Colonic mucosa (tissue), 4 donors: ENCODE data around the gene ADAP1. TPM values are rescaled to one million over a fixed set of nuclear protein-coding genes. Genes with fewer than 3 reads are reported as not detected.

Source experiments
- DNase-seq: peaks from one replicate; pipeline ENCODE4 v3.0.0-alpha.2; 2020
- H3K27ac ChIP-seq: fragments of 200-600 bp; one replicate; pipeline ENCODE4 v1.8.0; 2021
- H3K27me3 ChIP-seq: fragments of 200-600 bp; one replicate; pipeline ENCODE4 v1.8.0; 2021
- H3K36me3 ChIP-seq: fragments of 200-600 bp; one replicate; pipeline ENCODE4 v1.8.0; 2021
- H3K4me1 ChIP-seq: fragments of 200-600 bp; one replicate; pipeline ENCODE4 v1.8.0; 2021; ENCODE audit warnings: mild to moderate bottlenecking
- H3K4me3 ChIP-seq: fragments of 200-600 bp; one replicate; pipeline ENCODE4 v1.8.0; 2021
- H3K9ac ChIP-seq, 2 donors: one replicate each; pipeline ENCODE4 v1.7.0; 2013; ENCODE audit warnings: control low read depth in 2 of 2, low read depth in 2 of 2, low read length in 2 of 2
- H3K9me3 ChIP-seq: fragments of 200-600 bp; one replicate; pipeline ENCODE4 v1.8.0; 2021
- intact Hi-C: fragments of 100-400 bp; cut with DNase I; formaldehyde crosslinking; loops from one replicate; pipeline ENCODE4 v1.14.1; 2022
- total RNA-seq, 2 donors: library from RNA; stranded (reverse); fragmentation: NEBNext Ultra II Directional in 1 of 2; extraction: Animal tissue kit (Norgen Biotek cat#: 25700) in 1 of 2; gene quantifications; one replicate each; pipeline ENCODE4 v1.2.1, GENCODE V29; 2021
- TF ChIP-seq, protein P1 (sequence below): fragments of 200-600 bp; IDR thresholded peaks from one replicate; pipeline ENCODE4 v1.8.0; 2022; ENCODE audit warnings: antibody characterized with exemption, mild to moderate bottlenecking
- donor health status: healthy.
- donor health status: DM: no; HTN: no; CAD: no.
- donor health status: DM: no; HTN: no; CAD: no.

Gene ADAP1
- total RNA-seq, 2 donors from 2014 or later, result 107 to 201 TPM

DNA sequence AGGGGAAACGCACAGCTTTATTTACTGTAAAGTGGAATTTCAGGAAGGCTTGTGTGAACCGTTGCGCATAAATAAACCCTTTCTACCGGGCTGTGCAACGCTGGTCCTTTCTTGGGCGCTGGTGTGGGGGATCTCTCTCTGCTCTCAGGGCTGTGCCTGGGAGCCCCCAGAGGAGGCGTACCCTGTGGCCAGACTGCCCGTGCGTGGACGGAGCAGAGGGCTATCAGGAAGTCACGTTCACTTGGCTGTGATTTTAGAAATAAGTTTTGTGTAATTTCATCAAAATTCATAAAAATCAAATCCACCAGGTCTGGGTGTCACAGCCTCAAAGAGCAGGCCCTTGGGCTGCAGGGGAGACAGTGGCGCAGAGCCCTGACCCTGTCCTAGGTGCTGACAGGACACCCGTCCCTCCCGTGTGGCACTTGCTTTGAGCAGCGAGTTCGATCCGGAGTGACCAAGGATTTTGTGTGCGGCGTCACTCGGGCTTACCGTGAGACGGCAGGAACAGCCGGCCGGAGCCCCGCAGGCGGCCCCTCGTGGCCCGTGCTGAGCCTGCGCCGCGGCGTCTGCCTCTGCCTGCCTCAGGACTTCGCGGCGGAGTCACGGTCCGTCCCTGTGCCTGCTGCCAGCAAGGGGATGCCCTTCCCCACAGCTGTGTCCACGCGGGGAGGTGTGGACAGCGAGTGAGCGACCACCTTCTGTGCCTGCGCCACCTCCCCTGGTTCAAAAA, 58.0 kb downstream of the ADAP1 start:
- H3K27ac ChIP-seq, result no peak overlapping the region
- peaks cover 4% of the 10 kb centered on the region for H3K36me3 ChIP-seq
- H3K27me3 ChIP-seq, result no peaks in the 10 kb centered on the region
- H3K9ac ChIP-seq, result no peak overlapping the region
- no peaks in the 10 kb centered on the region for H3K9me3 ChIP-seq
- H3K4me3 ChIP-seq, result no peak overlapping the region
- TF ChIP-seq, protein P1, sequence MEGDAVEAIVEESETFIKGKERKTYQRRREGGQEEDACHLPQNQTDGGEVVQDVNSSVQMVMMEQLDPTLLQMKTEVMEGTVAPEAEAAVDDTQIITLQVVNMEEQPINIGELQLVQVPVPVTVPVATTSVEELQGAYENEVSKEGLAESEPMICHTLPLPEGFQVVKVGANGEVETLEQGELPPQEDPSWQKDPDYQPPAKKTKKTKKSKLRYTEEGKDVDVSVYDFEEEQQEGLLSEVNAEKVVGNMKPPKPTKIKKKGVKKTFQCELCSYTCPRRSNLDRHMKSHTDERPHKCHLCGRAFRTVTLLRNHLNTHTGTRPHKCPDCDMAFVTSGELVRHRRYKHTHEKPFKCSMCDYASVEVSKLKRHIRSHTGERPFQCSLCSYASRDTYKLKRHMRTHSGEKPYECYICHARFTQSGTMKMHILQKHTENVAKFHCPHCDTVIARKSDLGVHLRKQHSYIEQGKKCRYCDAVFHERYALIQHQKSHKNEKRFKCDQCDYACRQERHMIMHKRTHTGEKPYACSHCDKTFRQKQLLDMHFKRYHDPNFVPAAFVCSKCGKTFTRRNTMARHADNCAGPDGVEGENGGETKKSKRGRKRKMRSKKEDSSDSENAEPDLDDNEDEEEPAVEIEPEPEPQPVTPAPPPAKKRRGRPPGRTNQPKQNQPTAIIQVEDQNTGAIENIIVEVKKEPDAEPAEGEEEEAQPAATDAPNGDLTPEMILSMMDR, result no peak
- DNase-seq, result no peak
- peaks cover 4% of the 10 kb centered on the region for H3K4me1 ChIP-seq
- intact Hi-C loops, result no loop called here

DNA sequence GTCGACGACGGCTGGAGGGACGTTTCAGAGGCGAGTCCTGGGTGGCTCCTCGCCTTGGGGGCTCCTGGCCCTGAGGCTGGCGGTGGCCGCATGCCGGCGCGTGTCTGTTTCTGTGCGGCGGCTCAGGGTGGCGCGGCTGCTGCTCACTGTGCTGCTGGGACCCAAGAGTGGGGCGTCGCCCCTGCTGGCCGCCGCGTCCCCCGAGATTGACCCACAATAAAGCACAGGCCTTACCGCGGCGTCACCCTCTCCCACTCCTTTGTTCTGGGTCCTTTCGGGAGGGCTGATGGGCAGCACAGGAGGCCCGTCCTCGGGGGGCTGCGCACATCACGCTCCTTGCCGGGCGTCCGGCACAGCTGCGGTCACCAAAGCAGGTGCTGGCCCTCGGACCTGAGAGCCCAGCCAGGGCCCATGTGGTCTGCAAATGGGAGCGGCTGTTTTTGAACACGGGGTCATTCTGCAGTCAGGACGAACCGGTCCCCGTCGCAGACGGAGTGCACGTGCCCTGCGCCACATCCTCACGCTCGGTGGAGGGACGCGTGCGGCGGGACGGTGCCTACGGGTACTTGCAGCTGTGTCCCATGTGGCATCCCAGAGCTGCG, 58.9 kb downstream of the ADAP1 start:
- Histone ChIP-seq H3K36me3 (peaks cover 8% of the 10 kb centered on the region), H3K27ac (no peak overlapping the region), H3K27me3 (no peaks in the 10 kb centered on the region), H3K9me3 (no peaks in the 10 kb centered on the region), H3K4me3 (no peak overlapping the region), H3K4me1 (no peaks in the 10 kb centered on the region), H3K9ac (no peak overlapping the region)
- no peak for DNase-seq
- TF ChIP-seq, protein P1, result no peak
- intact Hi-C loops, result no loop called here

DNA sequence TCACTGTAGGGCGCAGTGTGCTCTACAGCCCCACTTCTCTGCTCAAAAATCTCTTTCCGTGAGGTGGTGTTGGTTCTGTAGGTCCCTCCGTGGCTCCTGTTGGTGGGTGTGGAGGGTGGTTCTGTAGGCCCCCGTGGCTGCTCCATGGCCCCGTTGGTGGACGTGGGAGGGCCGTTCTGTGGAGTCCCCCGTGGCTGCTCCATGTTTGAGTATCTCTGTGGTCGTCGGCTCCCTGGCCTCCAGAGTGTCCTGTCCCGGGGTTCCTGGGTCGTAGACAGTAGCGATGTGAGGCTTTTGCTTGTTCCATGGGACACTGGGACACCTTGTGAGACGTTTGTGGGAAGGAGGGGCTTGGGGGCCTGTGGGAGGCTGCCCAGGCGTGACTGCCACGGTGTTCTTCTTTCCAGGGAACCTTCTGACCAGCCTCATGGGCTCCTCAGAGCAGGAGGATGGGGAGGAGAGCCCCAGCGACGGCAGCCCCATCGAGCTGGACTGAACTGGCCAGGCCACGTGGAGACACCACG, 59.5 kb downstream of the ADAP1 start:
- Histone ChIP-seq H3K27ac (no peak overlapping the region), H3K27me3 (no peaks in the 10 kb centered on the region), H3K4me3 (no peak overlapping the region), H3K4me1 (no peaks in the 10 kb centered on the region), H3K36me3 (peaks cover 8% of the 10 kb centered on the region), H3K9ac (no peak overlapping the region), H3K9me3 (no peaks in the 10 kb centered on the region)
- no peak for DNase-seq
- intact Hi-C loops, result no loop called here
- TF ChIP-seq, protein P1, result no peak

DNA sequence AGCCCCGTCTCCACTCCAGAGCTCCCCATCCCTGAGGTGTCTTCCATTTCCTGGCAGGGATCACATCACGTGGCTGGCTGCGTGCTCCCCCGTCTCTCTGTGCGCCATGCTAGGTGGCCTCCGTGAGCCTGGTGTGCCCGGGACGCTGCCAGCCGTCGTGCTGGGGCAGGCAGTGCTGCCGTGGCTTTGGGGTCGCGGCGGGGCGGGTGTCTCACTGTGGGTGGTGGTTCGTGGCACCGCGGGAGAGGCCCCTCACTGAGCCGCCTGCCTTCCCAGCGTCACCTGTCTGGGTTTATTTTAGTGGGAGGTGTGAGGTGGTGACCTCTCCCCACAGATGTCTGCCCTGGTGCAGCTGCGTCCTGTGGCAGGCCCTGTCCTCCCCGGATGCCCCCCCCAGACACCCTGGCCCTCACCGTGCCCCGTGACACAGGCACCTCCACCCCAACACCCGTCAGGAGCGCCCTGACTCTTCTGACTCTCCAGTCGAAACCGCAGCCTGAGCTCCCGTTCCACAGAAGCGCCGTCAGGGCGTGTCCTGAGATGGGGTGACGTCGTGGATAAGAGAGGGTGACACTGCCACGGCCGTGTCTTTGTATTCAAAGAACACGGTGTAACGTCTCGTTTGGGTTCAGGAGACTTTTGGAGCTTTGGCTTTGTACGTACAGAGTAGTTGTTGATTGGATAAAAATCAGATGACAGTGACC, 60.2 kb downstream of the ADAP1 start:
- intact Hi-C loops, result no loop called here
- no peak overlapping the region for H3K9ac ChIP-seq
- TF ChIP-seq, protein P1, result no peak
- H3K9me3 ChIP-seq, result no peaks in the 10 kb centered on the region
- peaks cover 8% of the 10 kb centered on the region for H3K36me3 ChIP-seq
- no peaks in the 10 kb centered on the region for H3K27me3 ChIP-seq
- H3K27ac ChIP-seq, result no peak overlapping the region
- no peaks in the 10 kb centered on the region for H3K4me1 ChIP-seq
- no peak overlapping the region for H3K4me3 ChIP-seq
- no peak for DNase-seq

DNA sequence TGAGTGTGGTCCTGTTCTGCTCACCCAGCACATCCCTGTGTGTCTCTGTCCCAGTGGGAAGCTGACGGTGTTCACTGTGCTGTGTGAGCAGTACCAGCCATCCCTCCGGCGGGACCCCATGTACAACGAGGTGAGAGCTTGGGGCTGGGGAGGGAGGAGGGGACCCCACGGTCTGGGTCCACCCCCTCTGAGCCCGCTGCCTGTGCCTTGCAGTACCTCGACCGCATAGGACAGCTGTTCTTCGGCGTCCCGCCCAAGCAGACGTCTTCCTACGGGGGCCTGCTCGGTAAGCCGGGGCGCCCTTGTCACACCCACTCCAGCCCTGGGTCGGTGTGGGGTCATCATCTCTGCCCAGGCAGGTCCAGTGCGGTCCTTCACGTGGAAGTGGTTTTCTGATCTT, 60.8 kb downstream of the ADAP1 start:
- Histone ChIP-seq H3K36me3 (peaks cover 8% of the 10 kb centered on the region), H3K9me3 (no peaks in the 10 kb centered on the region)
- DNase-seq, result no peak

More for the DNA sequence above, 60.8 kb downstream of the ADAP1 start:
- H3K27ac ChIP-seq, result no peak overlapping the region
- H3K9ac ChIP-seq, result no peak overlapping the region
- no peaks in the 10 kb centered on the region for H3K4me1 ChIP-seq
- no peak overlapping the region for H3K4me3 ChIP-seq
- H3K27me3 ChIP-seq, result no peaks in the 10 kb centered on the region
- intact Hi-C loops, result no loop called here
- TF ChIP-seq, protein P1, result no peak
